NCI-H2196 treated with DMSO at 0.1 percent for 48 hours (cell line): ENCODE measurements around the gene SGTA.

Experiments
- DNase-seq: peaks from one replicate; lab custom pipeline; 2025; ENCODE audit not compliant: unreplicated experiment; lab: John Stamatoyannopoulos, UW

Gene SGTA

GRCh38 chr19:2810141-2811091, 27.3 kb upstream of the SGTA start:
- no peak for DNase-seq

- no peak for DNase-seq
Measured at GRCh38 chr19:2809387-2810140, 26.5 kb upstream of the SGTA start.

GRCh38 chr19:2808129-2808941, 25.3 kb upstream of the SGTA start:
- DNase-seq = no peak

- DNase-seq = no peak
Measured at GRCh38 chr19:2807379-2808128, 24.5 kb upstream of the SGTA start.

GRCh38 chr19:2806736-2807378, 23.8 kb upstream of the SGTA start:
- DNase-seq = no peak

- no peak for DNase-seq
Measured at GRCh38 chr19:2805991-2806649, 23.0 kb upstream of the SGTA start.

GRCh38 chr19:2805261-2805900, 22.3 kb upstream of the SGTA start:
- DNase-seq = no peak

GRCh38 chr19:2804156-2805004, 21.3 kb upstream of the SGTA start:
- no peak for DNase-seq

- DNase-seq = no peak
Measured at GRCh38 chr19:2803486-2804155, 20.5 kb upstream of the SGTA start.

- no peak for DNase-seq
Measured at GRCh38 chr19:2802826-2803225, 19.8 kb upstream of the SGTA start.

- DNase-seq = no peak
Measured at GRCh38 chr19:2800506-2800905, 17.4 kb upstream of the SGTA start.

GRCh38 chr19:2799273-2800020, 16.4 kb upstream of the SGTA start:
- no peak for DNase-seq

GRCh38 chr19:2798733-2799132, 15.7 kb upstream of the SGTA start:
- no peak for DNase-seq

GRCh38 chr19:2798158-2798685, 15.1 kb upstream of the SGTA start:
- no peak for DNase-seq

GRCh38 chr19:2797280-2797679, 14.2 kb upstream of the SGTA start:
- DNase-seq = no peak

- DNase-seq = no peak
Measured at GRCh38 chr19:2796659-2797266, 13.7 kb upstream of the SGTA start.
